Measurements from ENCODE around the gene PRKCA. TPM values are rescaled to one million over a fixed set of nuclear protein-coding genes. Genes with fewer than 3 reads are reported as not detected.

Gene PRKCA
- total RNA-seq, 1 donor from 2014 or later: 16.4 TPM

DNA sequence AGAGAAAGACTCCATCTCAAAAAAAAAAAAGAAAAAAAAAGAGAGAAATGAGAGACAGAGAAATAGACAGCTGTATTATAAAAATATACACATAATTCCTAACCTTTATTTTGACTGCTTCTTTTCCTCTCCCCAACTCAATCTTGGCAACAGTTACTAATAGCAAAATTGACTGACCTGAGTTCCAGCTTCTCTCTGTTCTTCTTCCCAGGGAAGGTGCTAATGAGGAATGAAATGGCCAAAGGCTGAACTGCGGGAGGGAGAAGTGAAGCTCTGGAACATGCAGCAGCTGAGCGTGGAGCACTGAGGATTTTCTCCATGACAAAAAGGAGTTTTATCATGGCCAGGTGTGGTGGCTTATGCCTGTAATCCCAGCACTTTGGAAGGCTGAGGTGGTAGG, 25.2 kb upstream of the PRKCA start:
- Mint-ChIP-seq H3K27ac (no peak overlapping the region), H3K4me3 (ENCODE audit: low read depth) (no peak overlapping the region), H3K4me1 (ENCODE audit: low read depth) (no peaks in the 10 kb centered on the region), H3K27me3 (no peaks in the 10 kb centered on the region), H3K9me3 (ENCODE audit: low read depth) (no peaks in the 10 kb centered on the region), H3K36me3 (ENCODE audit: insufficient read depth) (no peaks in the 10 kb centered on the region)
- TF ChIP-seq, protein P1, sequence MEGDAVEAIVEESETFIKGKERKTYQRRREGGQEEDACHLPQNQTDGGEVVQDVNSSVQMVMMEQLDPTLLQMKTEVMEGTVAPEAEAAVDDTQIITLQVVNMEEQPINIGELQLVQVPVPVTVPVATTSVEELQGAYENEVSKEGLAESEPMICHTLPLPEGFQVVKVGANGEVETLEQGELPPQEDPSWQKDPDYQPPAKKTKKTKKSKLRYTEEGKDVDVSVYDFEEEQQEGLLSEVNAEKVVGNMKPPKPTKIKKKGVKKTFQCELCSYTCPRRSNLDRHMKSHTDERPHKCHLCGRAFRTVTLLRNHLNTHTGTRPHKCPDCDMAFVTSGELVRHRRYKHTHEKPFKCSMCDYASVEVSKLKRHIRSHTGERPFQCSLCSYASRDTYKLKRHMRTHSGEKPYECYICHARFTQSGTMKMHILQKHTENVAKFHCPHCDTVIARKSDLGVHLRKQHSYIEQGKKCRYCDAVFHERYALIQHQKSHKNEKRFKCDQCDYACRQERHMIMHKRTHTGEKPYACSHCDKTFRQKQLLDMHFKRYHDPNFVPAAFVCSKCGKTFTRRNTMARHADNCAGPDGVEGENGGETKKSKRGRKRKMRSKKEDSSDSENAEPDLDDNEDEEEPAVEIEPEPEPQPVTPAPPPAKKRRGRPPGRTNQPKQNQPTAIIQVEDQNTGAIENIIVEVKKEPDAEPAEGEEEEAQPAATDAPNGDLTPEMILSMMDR (IDR thresholded peaks at IDR 0.05; ENCODE audit: unreplicated experiment): no peak
- DNase-seq (ENCODE audit: low spot score, unreplicated experiment): no peak

DNA sequence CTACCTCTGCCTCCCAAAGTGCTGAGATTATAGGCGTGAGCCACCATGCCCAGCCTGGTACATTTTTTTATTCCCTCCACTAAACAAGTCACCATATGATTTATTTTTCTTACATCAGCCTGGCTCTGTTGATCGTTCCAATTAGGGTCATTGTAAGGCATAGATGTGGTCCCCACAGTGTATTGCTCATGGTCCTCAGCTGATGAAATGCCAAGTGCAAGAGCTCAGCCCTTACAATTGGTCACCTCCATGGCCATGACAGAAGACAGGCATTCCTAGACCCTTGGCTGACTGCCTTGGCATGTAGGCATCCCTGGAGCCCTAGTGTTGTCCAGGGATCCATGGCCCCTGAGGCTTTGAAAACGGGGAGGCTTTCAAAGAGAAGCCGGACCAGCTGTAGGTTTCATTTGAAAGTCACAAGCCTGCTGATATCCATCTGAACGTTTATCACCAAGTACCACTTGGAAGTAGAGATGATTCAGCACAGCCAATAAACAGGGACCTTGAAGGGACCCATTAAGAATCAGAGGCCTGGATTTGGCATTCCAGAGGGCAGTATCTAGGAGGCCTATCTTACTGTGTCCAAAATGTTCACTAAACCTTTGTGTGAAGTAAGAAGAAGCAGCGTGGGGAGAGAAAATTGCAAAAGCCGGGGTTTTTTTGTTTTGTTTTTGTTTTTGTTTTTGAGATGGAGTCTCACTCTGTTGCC, 20.6 kb upstream of the PRKCA start:
- Mint-ChIP-seq H3K4me1 (ENCODE audit: low read depth) (no peaks in the 10 kb centered on the region), H3K27me3 (no peaks in the 10 kb centered on the region), H3K36me3 (ENCODE audit: insufficient read depth) (no peaks in the 10 kb centered on the region), H3K9me3 (ENCODE audit: low read depth) (no peaks in the 10 kb centered on the region), H3K27ac (no peak overlapping the region), H3K4me3 (ENCODE audit: low read depth) (no peak overlapping the region)
- TF ChIP-seq, protein P1 (IDR thresholded peaks at IDR 0.05; ENCODE audit: unreplicated experiment): no peak
- DNase-seq (ENCODE audit: low spot score, unreplicated experiment): no peak

DNA sequence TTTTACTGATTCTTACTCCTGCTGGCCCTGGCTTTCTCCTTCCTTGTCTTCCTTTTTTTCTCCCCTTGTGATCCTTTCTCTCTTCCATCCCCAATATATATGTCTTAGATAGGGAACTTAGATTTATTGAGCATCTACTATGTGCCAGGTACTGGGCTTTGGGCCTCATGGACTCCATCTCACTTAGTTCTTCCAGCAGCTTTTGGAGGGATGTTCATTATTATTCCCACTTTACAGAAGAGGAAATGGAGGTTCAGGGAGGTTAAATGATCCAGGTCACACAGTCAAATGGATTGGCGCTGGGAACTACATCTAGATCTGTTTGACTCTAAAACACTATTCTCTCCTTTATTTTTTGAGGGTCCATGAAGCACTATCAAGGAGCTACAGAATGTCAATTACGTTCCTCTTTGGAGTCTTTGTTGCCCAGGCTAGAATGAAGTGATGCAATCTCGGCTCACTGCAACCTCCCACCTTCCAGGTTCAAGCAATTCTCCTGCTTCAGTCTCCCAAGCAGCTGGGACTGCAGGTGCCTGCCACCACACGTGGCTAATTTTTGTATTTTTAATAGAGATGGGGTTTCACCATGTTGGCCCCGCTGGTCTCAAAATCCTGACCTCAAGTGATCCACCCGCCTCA, 19.0 kb upstream of the PRKCA start:
- no peaks in the 10 kb centered on the region for H3K27me3 Mint-ChIP-seq
- TF ChIP-seq, protein P1 (IDR thresholded peaks at IDR 0.05; ENCODE audit: unreplicated experiment): no peak
- H3K4me1 Mint-ChIP-seq (ENCODE audit: low read depth): no peaks in the 10 kb centered on the region
- no peak overlapping the region for H3K4me3 Mint-ChIP-seq (ENCODE audit: low read depth)
- H3K36me3 Mint-ChIP-seq (ENCODE audit: insufficient read depth): no peaks in the 10 kb centered on the region
- no peak for DNase-seq (ENCODE audit: low spot score, unreplicated experiment)
- H3K27ac Mint-ChIP-seq: no peak overlapping the region
- no peaks in the 10 kb centered on the region for H3K9me3 Mint-ChIP-seq (ENCODE audit: low read depth)

DNA sequence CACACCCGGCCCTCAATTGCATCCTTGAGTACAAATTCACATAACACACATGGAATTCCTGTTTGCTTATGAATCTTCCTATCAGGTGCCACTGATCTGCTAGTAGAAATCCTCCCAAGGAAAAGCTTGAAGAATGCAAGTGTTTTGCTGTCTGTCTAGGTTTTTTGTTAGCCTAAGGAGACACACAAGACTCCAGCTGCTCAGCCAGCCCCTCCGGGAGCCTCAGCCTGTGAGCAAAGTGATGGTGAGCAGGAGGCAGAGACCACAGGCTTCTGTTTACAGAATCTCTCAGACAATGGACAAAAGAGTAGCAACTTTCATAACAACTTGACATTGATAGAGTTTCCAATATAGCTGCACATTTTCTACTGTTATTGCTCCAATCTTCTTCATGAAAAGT, 18.4 kb upstream of the PRKCA start:
- Mint-ChIP-seq H3K9me3 (ENCODE audit: low read depth) (no peaks in the 10 kb centered on the region), H3K4me3 (ENCODE audit: low read depth) (no peak overlapping the region), H3K4me1 (ENCODE audit: low read depth) (no peaks in the 10 kb centered on the region), H3K36me3 (ENCODE audit: insufficient read depth) (no peaks in the 10 kb centered on the region), H3K27ac (no peak overlapping the region), H3K27me3 (no peaks in the 10 kb centered on the region)
- TF ChIP-seq, protein P1 (IDR thresholded peaks at IDR 0.05; ENCODE audit: unreplicated experiment): no peak
- no peak for DNase-seq (ENCODE audit: low spot score, unreplicated experiment)

DNA sequence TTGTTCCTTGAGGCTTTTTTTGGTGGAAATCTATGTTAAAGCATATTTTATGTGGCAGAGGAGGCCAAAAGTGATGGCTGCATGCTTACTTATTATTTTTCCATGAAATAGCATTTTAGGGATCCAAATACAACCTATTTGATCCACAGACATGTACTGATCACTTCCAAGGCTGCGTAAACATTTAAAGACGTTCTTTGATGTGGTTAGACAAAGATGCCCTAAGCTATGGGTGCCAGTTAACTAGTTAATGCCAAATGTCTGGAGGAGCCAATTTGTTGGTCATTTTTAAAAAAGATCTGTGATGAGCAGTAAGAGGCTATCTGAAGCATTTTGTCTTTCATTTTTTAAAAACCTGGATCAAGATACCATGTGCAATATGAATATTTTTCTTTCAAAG, 17.3 kb upstream of the PRKCA start:
- Mint-ChIP-seq H3K27ac (no peak overlapping the region), H3K4me3 (ENCODE audit: low read depth) (no peak overlapping the region), H3K36me3 (ENCODE audit: insufficient read depth) (no peaks in the 10 kb centered on the region), H3K9me3 (ENCODE audit: low read depth) (no peaks in the 10 kb centered on the region), H3K27me3 (no peaks in the 10 kb centered on the region), H3K4me1 (ENCODE audit: low read depth) (no peaks in the 10 kb centered on the region)
- TF ChIP-seq, protein P1 (IDR thresholded peaks at IDR 0.05; ENCODE audit: unreplicated experiment): no peak
- no peak for DNase-seq (ENCODE audit: low spot score, unreplicated experiment)

Measured in progenitor cell of endocrine pancreas (in vitro differentiated cells).